HepG2 (cell line): ENCODE measurements around the gene PLEKHH3. TPM values are rescaled to one million over a fixed set of nuclear protein-coding genes. Genes with fewer than 3 reads are reported as not detected.
A peak's percentile ranks its signal among the peaks of the same experiment; 100 is the strongest.

Experiments used
- CENPT ChIP-seq: sonication (generic); formaldehyde crosslinking; IDR thresholded peaks from 2 replicates; pipeline ENCODE4 v1.8.0; 2022; ENCODE audit warnings: low read depth, mild to moderate bottlenecking, moderate library complexity, missing genetic modification reagents
- KAT7 ChIP-seq: IDR thresholded peaks from 2 replicates; pipeline ENCODE4 v1.6.1; 2018; ENCODE audit warnings: borderline replicate concordance, missing compliant biosample characterization
- MAFG ChIP-seq: sonication (generic); formaldehyde crosslinking; IDR thresholded peaks from 2 replicates; pipeline ENCODE4 v1.5.1; 2020; ENCODE audit warnings: mild to moderate bottlenecking, missing genetic modification reagents
- NR1H2 ChIP-seq: sonication (generic); formaldehyde crosslinking; IDR thresholded peaks from 2 replicates; pipeline ENCODE4 v1.8.1; 2022; ENCODE audit warnings: low read depth, missing genetic modification reagents, borderline replicate concordance
- PRMT3 ChIP-seq: sonication (generic); formaldehyde crosslinking; IDR thresholded peaks from 2 replicates; pipeline ENCODE4 v1.8.1; 2022; ENCODE audit warnings: low read depth, mild to moderate bottlenecking, moderate library complexity, missing genetic modification reagents, borderline replicate concordance
- REST ChIP-seq, 2 experiments: IDR thresholded peaks; 2 replicates each; pipeline ENCODE4 v1.6.1; 2011 to 2012; ENCODE audit warnings: low read length in 2 of 2, borderline replicate concordance in 1 of 2, low read depth in 1 of 2, mild to moderate bottlenecking in 1 of 2, moderate library complexity in 1 of 2
- SAFB2 ChIP-seq: sonication (generic); formaldehyde crosslinking; IDR thresholded peaks from 2 replicates; pipeline ENCODE4 v1.5.1; 2020; ENCODE audit warnings: missing genetic modification reagents, low read depth, mild to moderate bottlenecking, borderline replicate concordance
- SALL2 ChIP-seq: sonication (generic); formaldehyde crosslinking; IDR thresholded peaks from 2 replicates; pipeline ENCODE4 v1.8.1; 2023; ENCODE audit warnings: mild to moderate bottlenecking, missing genetic modification reagents, inconsistent platforms
- ZNF451 ChIP-seq: sonication (generic); formaldehyde crosslinking; IDR thresholded peaks from 2 replicates; pipeline ENCODE4 v1.5.0; 2020; ENCODE audit warnings: mild to moderate bottlenecking, missing genetic modification reagents
- ZNF546 ChIP-seq: sonication (generic); formaldehyde crosslinking; conservative IDR thresholded peaks from 2 replicates; pipeline ENCODE4 v1.8.1; 2023; ENCODE audit warnings: mild to moderate bottlenecking, missing genetic modification reagents
- ZNF557 ChIP-seq: sonication (generic); formaldehyde crosslinking; IDR thresholded peaks from 2 replicates; pipeline ENCODE4 v1.4.0; 2020; ENCODE audit warnings: missing genetic modification reagents
- ZNF773 ChIP-seq: sonication (generic); formaldehyde crosslinking; IDR thresholded peaks from 2 replicates; pipeline ENCODE4 v1.4.0; 2020; ENCODE audit warnings: missing genetic modification reagents, borderline replicate concordance
- ZNF776 ChIP-seq: sonication (generic); formaldehyde crosslinking; IDR thresholded peaks from 2 replicates; pipeline ENCODE4 v1.4.0; 2020; ENCODE audit warnings: mild to moderate bottlenecking, missing genetic modification reagents
- ZNF788 ChIP-seq: sonication (generic); formaldehyde crosslinking; IDR thresholded peaks from 2 replicates; pipeline ENCODE4 v1.5.0; 2020; ENCODE audit warnings: mild to moderate bottlenecking, missing genetic modification reagents, borderline replicate concordance
- ZNF800 ChIP-seq: sonication (generic); formaldehyde crosslinking; IDR thresholded peaks from 2 replicates; pipeline ENCODE4 v1.4.0; 2020; ENCODE audit warnings: missing genetic modification reagents
- polyA plus RNA-seq, 8 experiments: library from polyadenylated mRNA; depleted of rRNA in 3 of 8; stranded (reverse) in 7 of 8; unstranded in 1 of 8; fragments of >200 nt; fragmentation: Illumina TruSeq in 4 of 8; extraction: Trizol in 4 of 8; gene quantifications; 2 replicates each; pipeline versions ENCODE4 v1.2.1 to v1.2.3, GENCODE V29; 2011 to 2016; ENCODE audit warnings: low read depth in 4 of 8, missing spikeins in 1 of 8, mixed read lengths in 1 of 8; ENCODE audit not compliant: insufficient read depth in 1 of 8
- total RNA-seq, 5 experiments: library from RNA; depleted of rRNA; stranded (reverse); fragments of >200 nt; fragmentation: Illumina TruSeq; extraction: Trizol; gene quantifications; 2 replicates each; pipeline ENCODE4 v1.2.3, GENCODE V29; 2016; ENCODE audit warnings: low read depth in 1 of 5
- TF ChIP-seq, protein P1 (sequence below), 2 experiments: sonication (generic) in 1 of 2; formaldehyde crosslinking in 1 of 2; IDR thresholded peaks; 2 replicates each; pipeline versions ENCODE4 v1.4.0 to v1.6.1; 2016 to 2020; ENCODE audit warnings: borderline replicate concordance in 1 of 2, low read depth in 1 of 2, mild to moderate bottlenecking in 1 of 2, missing genetic modification reagents in 1 of 2
- TF ChIP-seq, protein P2 (sequence below): sonication (generic); formaldehyde crosslinking; IDR thresholded peaks from 2 replicates; pipeline ENCODE4 v1.8.0; 2022; ENCODE audit warnings: mild to moderate bottlenecking, missing genetic modification reagents

Gene PLEKHH3
- total and polyA plus RNA-seq, 2 of the 13 experiments (the other 11 are each of a cell fraction or from before 2014, with no cell fraction given), result 6.0 to 19.9 TPM

DNA sequence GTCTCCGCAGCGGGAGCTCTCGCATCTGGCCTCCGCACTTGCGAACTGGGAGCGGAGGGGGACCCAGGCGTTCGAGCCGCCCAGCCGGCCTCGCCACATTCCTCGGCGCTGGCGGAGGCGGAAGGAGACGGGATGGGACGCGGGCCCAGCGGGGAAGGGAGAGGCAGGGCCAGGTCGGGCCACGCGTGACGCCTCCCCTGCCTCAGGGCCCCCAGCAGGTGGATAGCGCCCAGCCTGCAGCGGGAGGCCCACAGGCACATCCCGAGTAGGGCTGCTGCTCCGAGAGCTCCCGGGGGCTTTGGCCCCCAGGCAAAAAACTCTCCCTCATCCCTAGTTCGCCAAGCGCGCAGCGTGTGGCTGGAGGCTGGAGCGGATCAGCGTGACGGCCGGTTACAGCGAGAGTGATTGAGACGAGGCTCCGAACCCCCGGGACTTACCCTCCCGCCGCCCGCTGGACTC is 800 bp downstream of the PLEKHH3 start (continued):
- TF ChIP-seq, protein P1, sequence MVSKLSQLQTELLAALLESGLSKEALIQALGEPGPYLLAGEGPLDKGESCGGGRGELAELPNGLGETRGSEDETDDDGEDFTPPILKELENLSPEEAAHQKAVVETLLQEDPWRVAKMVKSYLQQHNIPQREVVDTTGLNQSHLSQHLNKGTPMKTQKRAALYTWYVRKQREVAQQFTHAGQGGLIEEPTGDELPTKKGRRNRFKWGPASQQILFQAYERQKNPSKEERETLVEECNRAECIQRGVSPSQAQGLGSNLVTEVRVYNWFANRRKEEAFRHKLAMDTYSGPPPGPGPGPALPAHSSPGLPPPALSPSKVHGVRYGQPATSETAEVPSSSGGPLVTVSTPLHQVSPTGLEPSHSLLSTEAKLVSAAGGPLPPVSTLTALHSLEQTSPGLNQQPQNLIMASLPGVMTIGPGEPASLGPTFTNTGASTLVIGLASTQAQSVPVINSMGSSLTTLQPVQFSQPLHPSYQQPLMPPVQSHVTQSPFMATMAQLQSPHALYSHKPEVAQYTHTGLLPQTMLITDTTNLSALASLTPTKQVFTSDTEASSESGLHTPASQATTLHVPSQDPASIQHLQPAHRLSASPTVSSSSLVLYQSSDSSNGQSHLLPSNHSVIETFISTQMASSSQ (IDR thresholded peaks at IDR 0.05; ENCODE audit: low read depth), result no peak
- TF ChIP-seq, protein P1 (CRISPR knock-in tag; IDR thresholded peaks at IDR 0.05; ENCODE audit: borderline replicate concordance), result no peak; the same call in 1 of the 2 replicates
- TF ChIP-seq ZNF773 (CRISPR knock-in tag) (no peak), ZNF546 (CRISPR knock-in tag) (peak; percentile 77; the same call in 1 of the 2 replicates), ZNF800 (CRISPR knock-in tag) (peak; percentile 10; the same call in 1 of the 2 replicates), CENPT (CRISPR knock-in tag) (no peak), ZNF451 (CRISPR knock-in tag) (peak; percentile 47; the same call in 1 of the 2 replicates), ZNF788 (CRISPR knock-in tag) (no peak), PRMT3 (no peak), KAT7 (peak; percentile 67), SALL2 (CRISPR knock-in tag) (0 out of 2 replicates have a peak, but pooled peaks have one; percentile 9), ZNF776 (CRISPR knock-in tag) (no peak; the same call in 1 of the 2 replicates), ZNF557 (no peak), NR1H2 (0 out of 2 replicates have a peak, but pooled peaks have one; percentile 2), SAFB2 (CRISPR knock-in tag) (peak; percentile 49; the same call in 1 of the 2 replicates), MAFG (CRISPR knock-in tag) (peak; percentile 27; the same call in 1 of the 2 replicates), REST (IDR thresholded peaks at IDR 0.05; ENCODE audit: borderline replicate concordance in 1 of 2, low read depth in 1 of 2, low read length in 2 of 2) (peak; percentile 47 to 81)
- TF ChIP-seq, protein P2, sequence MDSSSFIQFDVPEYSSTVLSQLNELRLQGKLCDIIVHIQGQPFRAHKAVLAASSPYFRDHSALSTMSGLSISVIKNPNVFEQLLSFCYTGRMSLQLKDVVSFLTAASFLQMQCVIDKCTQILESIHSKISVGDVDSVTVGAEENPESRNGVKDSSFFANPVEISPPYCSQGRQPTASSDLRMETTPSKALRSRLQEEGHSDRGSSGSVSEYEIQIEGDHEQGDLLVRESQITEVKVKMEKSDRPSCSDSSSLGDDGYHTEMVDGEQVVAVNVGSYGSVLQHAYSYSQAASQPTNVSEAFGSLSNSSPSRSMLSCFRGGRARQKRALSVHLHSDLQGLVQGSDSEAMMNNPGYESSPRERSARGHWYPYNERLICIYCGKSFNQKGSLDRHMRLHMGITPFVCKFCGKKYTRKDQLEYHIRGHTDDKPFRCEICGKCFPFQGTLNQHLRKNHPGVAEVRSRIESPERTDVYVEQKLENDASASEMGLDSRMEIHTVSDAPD (CRISPR knock-in tag), result 0 out of 2 replicates have a peak, but pooled peaks have one; percentile 33
